ENCODE data around the gene UBXN11.
"Not testable (repeated sequence)": the region's sequence is repeated elsewhere in the genome, so short reads cannot be mapped to it uniquely, and the experiment has no call there.

The UBXN11 gene

GRCh38 chr1:26336477-26337205 lies 30.2 kb upstream of the UBXN11 start:
- peak; percentile 88 for DNase-seq (ENCODE audit: low spot score)

- no peak for DNase-seq (ENCODE audit: low spot score)
Observed at GRCh38 chr1:26335774-26336476, 29.5 kb upstream of the UBXN11 start.

- not testable (repeated sequence) for DNase-seq (ENCODE audit: low spot score)
Observed at GRCh38 chr1:26333312-26333711, 26.9 kb upstream of the UBXN11 start.

GRCh38 chr1:26330276-26330675 lies 23.8 kb upstream of the UBXN11 start:
- no peak for DNase-seq (ENCODE audit: low spot score)

GRCh38 chr1:26329380-26329779 lies 22.9 kb upstream of the UBXN11 start:
- not testable (repeated sequence) for DNase-seq (ENCODE audit: low spot score)

- no peak for DNase-seq (ENCODE audit: low spot score)
Observed at GRCh38 chr1:26328597-26328996, 22.2 kb upstream of the UBXN11 start.

- DNase-seq (ENCODE audit: low spot score), result no peak
Observed at GRCh38 chr1:26327956-26328362, 21.5 kb upstream of the UBXN11 start.

GRCh38 chr1:26324550-26324949 lies 18.1 kb upstream of the UBXN11 start:
- DNase-seq (ENCODE audit: low spot score), result no peak

- DNase-seq (ENCODE audit: low spot score), result no peak
Observed at GRCh38 chr1:26323382-26323781, 16.9 kb upstream of the UBXN11 start.

GRCh38 chr1:26322042-26322331 lies 15.6 kb upstream of the UBXN11 start:
- no peak for DNase-seq (ENCODE audit: low spot score)

GRCh38 chr1:26321315-26322041 lies 15.0 kb upstream of the UBXN11 start:
- peak; percentile 95 for DNase-seq (ENCODE audit: low spot score)

GRCh38 chr1:26320896-26321295 lies 14.5 kb upstream of the UBXN11 start:
- DNase-seq (ENCODE audit: low spot score), result no peak

GRCh38 chr1:26318338-26319064 lies 12.1 kb upstream of the UBXN11 start:
- DNase-seq (ENCODE audit: low spot score), result peak; percentile 31

- DNase-seq (ENCODE audit: low spot score), result peak; percentile 85
Observed at GRCh38 chr1:26317612-26318337, 11.3 kb upstream of the UBXN11 start, which contains the start of gene CD52. Gene CD52 (plus strand): TSS chr1:26317958. CDS start chr1:26318018, 60 bp downstream.

GRCh38 chr1:26317146-26317545 lies 10.7 kb upstream of the UBXN11 start:
- no peak for DNase-seq (ENCODE audit: low spot score)

GRCh38 chr1:26315874-26316850 lies 9.7 kb upstream of the UBXN11 start:
- DNase-seq (ENCODE audit: low spot score), result no peak

- no peak for DNase-seq (ENCODE audit: low spot score)
Observed at GRCh38 chr1:26314501-26314900, 8.1 kb upstream of the UBXN11 start.

- not testable (repeated sequence) for DNase-seq (ENCODE audit: low spot score)
Observed at GRCh38 chr1:26307966-26308899, 1.8 kb upstream of the UBXN11 start.

- DNase-seq (ENCODE audit: low spot score), result peak; percentile 34
Observed at GRCh38 chr1:26307363-26307781, 936 bp upstream of the UBXN11 start.
